SK-N-SH (cell line): ENCODE data around the gene DEPDC1B. TPM values are rescaled to one million over a fixed set of nuclear protein-coding genes. Genes with fewer than 3 reads are reported as not detected.

Experiments used
- CTCF ChIA-PET: fragments of 300-600, 350-600 bp; formaldehyde crosslinking; extraction: SDS; loops from one replicate; lab custom pipeline; 2021; lab: Yijun Ruan, JAX
- POLR2A ChIA-PET: fragments of 350-600 bp; sonication (Branson Sonifier 250); formaldehyde crosslinking; extraction: SDS; loops from one replicate; lab custom pipeline; 2020; ENCODE audit warnings: antibody characterized with exemption, inconsistent platforms; lab: Yijun Ruan, JAX
- DNase-seq: peaks from one replicate; pipeline ENCODE4 v3.0.0; 2012
- H2AFZ ChIP-seq: fragments of 200-600 bp; sonication (generic); 2 replicates; pipeline ENCODE4 v1.8.1; 2016; ENCODE audit warnings: antibody characterized with exemption, mild to moderate bottlenecking, low read depth
- H3F3A ChIP-seq: fragments of 200-600 bp; sonication (generic); replicated peaks from 2 replicates; pipeline ENCODE3; 2016; ENCODE audit warnings: antibody characterized with exemption, mild to moderate bottlenecking; ENCODE audit not compliant: insufficient read depth
- H3K27ac ChIP-seq, 2 experiments: fragments of 200-500 bp in 1 of 2; fragments of 200-600 bp in 1 of 2; sonication (Bioruptor generic) in 1 of 2; sonication (generic), shearing (Covaris generic) in 1 of 2; 2 replicates each; pipeline versions ENCODE4 v1.5.1 to v1.6.1; 2014 to 2016; ENCODE audit warnings: low read depth in 2 of 2, inconsistent platforms in 1 of 2, low read length in 1 of 2, mild to moderate bottlenecking in 1 of 2, mixed read lengths in 1 of 2
- H3K27me3 ChIP-seq: fragments of 200-600 bp; sonication (generic), shearing (Covaris generic); 2 replicates; pipeline ENCODE4 v1.6.1; 2016; ENCODE audit warnings: mixed run types; ENCODE audit not compliant: insufficient read depth
- H3K36me3 ChIP-seq, 2 experiments: fragments of 200-500 bp in 1 of 2; fragments of 200-600 bp in 1 of 2; sonication (Bioruptor generic) in 1 of 2; sonication (generic) in 1 of 2; replicated peaks in 1 of 2; 2 replicates each; pipeline versions ENCODE3 to v1.5.1; 2014 to 2016; ENCODE audit warnings: low read length in 1 of 2, mild to moderate bottlenecking in 1 of 2; ENCODE audit not compliant: insufficient read depth in 2 of 2, control insufficient read depth in 1 of 2
- H3K4me1 ChIP-seq, 2 experiments: fragments of 200-500 bp in 1 of 2; fragments of 200-600 bp in 1 of 2; sonication (Bioruptor generic) in 1 of 2; sonication (generic), shearing (Covaris generic) in 1 of 2; 2 replicates each; pipeline versions ENCODE4 v1.5.1 to v1.6.1; 2014 to 2016; ENCODE audit warnings: low read depth in 1 of 2, low read length in 1 of 2, mixed run types in 1 of 2; ENCODE audit not compliant: insufficient read depth in 2 of 2, control insufficient read depth in 1 of 2
- H3K4me2 ChIP-seq: fragments of 200-600 bp; sonication (generic), shearing (Covaris generic); 2 replicates; pipeline ENCODE4 v1.6.1; 2017; ENCODE audit warnings: mixed run types
- H3K4me3 ChIP-seq, 2 experiments: fragments of 200-500 bp in 1 of 2; fragments of 200-600 bp in 1 of 2; sonication (Bioruptor generic) in 1 of 2; sonication (generic), shearing (Covaris generic) in 1 of 2; 2 replicates each; pipeline versions ENCODE4 v1.5.1 to v1.8.1; 2014 to 2016; ENCODE audit warnings: low read depth in 2 of 2, inconsistent platforms in 1 of 2, low read length in 1 of 2, mild to moderate bottlenecking in 1 of 2, mixed read lengths in 1 of 2, moderate library complexity in 1 of 2
- H3K79me2 ChIP-seq: fragments of 200-600 bp; sonication (generic); 2 replicates; pipeline ENCODE4 v1.8.1; 2017; ENCODE audit warnings: mild to moderate bottlenecking; ENCODE audit not compliant: insufficient read depth
- H3K9ac ChIP-seq: fragments of 200-600 bp; sonication (generic); 2 replicates; pipeline ENCODE4 v1.6.1; 2017; ENCODE audit warnings: mixed run types
- H3K9me2 ChIP-seq: fragments of 200-600 bp; sonication (generic); 2 replicates; pipeline ENCODE4 v1.6.1; 2017; ENCODE audit warnings: mixed run types
- H3K9me3 ChIP-seq: fragments of 200-600 bp; sonication (generic); 2 replicates; pipeline ENCODE4 v1.6.1; 2017; ENCODE audit warnings: mixed run types, mild to moderate bottlenecking, moderate library complexity
- H4K20me1 ChIP-seq: fragments of 200-600 bp; sonication (generic); 2 replicates; pipeline ENCODE4 v1.6.1; 2017; ENCODE audit warnings: mild to moderate bottlenecking, mixed run types; ENCODE audit not compliant: insufficient read depth
- CTCF ChIP-seq: fragments of 200-600 bp; sonication (generic); IDR thresholded peaks from 2 replicates; pipeline ENCODE4 v1.6.1; 2017; ENCODE audit warnings: antibody characterized with exemption, mild to moderate bottlenecking, moderate library complexity
- EP300 ChIP-seq, 2 experiments: IDR thresholded peaks; 2 replicates each; pipeline versions ENCODE4 v1.4.0 to v1.6.1; 2012; ENCODE audit warnings: borderline replicate concordance in 1 of 2, low read depth in 1 of 2, low read length in 1 of 2
- FOXJ3 ChIP-seq: sonication (generic); formaldehyde crosslinking; IDR thresholded peaks from 2 replicates; pipeline ENCODE4 v1.5.1; 2020; ENCODE audit warnings: mild to moderate bottlenecking, missing genetic modification reagents
- IRF3 ChIP-seq: fragments of 150-350 bp; IDR thresholded peaks from 2 replicates; pipeline ENCODE4 v1.6.1; 2016; ENCODE audit warnings: mild to moderate bottlenecking, low read depth, low read length
- NRF1 ChIP-seq: IDR thresholded peaks from 2 replicates; pipeline ENCODE4 v1.6.1; 2012; ENCODE audit warnings: low read depth, mild to moderate bottlenecking, low read length
- RCOR1 ChIP-seq: fragments of 150-350 bp; IDR thresholded peaks from 2 replicates; pipeline ENCODE4 v1.6.1; 2017; ENCODE audit warnings: antibody characterized with exemption, low read length
- REST ChIP-seq: IDR thresholded peaks from 2 replicates; pipeline ENCODE4 v1.6.1; 2012; ENCODE audit warnings: mild to moderate bottlenecking, low read depth, low read length, moderate library complexity
- RXRA ChIP-seq: IDR thresholded peaks from 2 replicates; pipeline ENCODE4 v1.4.0; 2012; ENCODE audit warnings: low read depth, mild to moderate bottlenecking, borderline replicate concordance
- SMC3 ChIP-seq: IDR thresholded peaks from 2 replicates; pipeline ENCODE4 v1.6.1; 2012; ENCODE audit warnings: low read depth, low read length, improper control_type of control experiment
- TAF1 ChIP-seq: IDR thresholded peaks from 2 replicates; pipeline ENCODE4 v1.6.1; 2012; ENCODE audit warnings: low read depth, mild to moderate bottlenecking, low read length, moderate library complexity, borderline replicate concordance
- TEAD4 ChIP-seq: IDR thresholded peaks from 2 replicates; pipeline ENCODE4 v1.4.0; 2012; ENCODE audit warnings: mild to moderate bottlenecking, borderline replicate concordance; ENCODE audit not compliant: insufficient read depth
- USF1 ChIP-seq: IDR thresholded peaks from 2 replicates; pipeline ENCODE4 v1.4.0; 2012; ENCODE audit warnings: low read depth, borderline replicate concordance
- ZBTB33 ChIP-seq: IDR thresholded peaks from 2 replicates; pipeline ENCODE4 v1.4.0; 2012; ENCODE audit warnings: low read depth, borderline replicate concordance
- WGBS: methylation state at CpG from one replicate; pipeline ENCODE4 v1.1.6; 2017; ENCODE audit warnings: low lambda C conversion rate; 5-methylcytosine and 5-hydroxymethylcytosine counted together
- polyA plus RNA-seq, 3 experiments: library from polyadenylated mRNA; depleted of rRNA; stranded (reverse); fragments of >200 nt; gene quantifications; 2 replicates each; pipeline ENCODE4 v1.2.3, GENCODE V29; 2012

The DEPDC1B gene
- polyA plus RNA-seq, 1 of the 3 experiments (the other 2 are of a cell fraction): 4.7 TPM

GRCh38 chr5:60685700-60686099 is 14.3 kb downstream of the DEPDC1B start:
- Histone ChIP-seq H2AFZ (no peak overlapping the region), H3K36me3 (no peaks in the 10 kb centered on the region), H3K4me1 (peaks cover 0 to 4% of the 10 kb centered on the region in 2 experiments; a peak in 1 of 4 replicates), H4K20me1 (no peaks in the 10 kb centered on the region), H3K9ac (no peak overlapping the region), H3K79me2 (peaks cover 56% of the 10 kb centered on the region), H3K9me3 (no peaks in the 10 kb centered on the region), H3K9me2 (no peaks in the 10 kb centered on the region), H3F3A (no peaks in the 10 kb centered on the region), H3K27ac (no peak overlapping the region), H3K27me3 (no peaks in the 10 kb centered on the region), H3K4me3 (no peak overlapping the region), H3K4me2 (no peak overlapping the region)
- ChIA-PET POLR2A (no interaction called here), CTCF (interaction anchor here (0.6 to 4.1 kb wide), 4 partner anchors 8 to 259 kb away, joined by 3 to 51 read pairs (median 12); partner anchors contain the start of genes DEPDC1B, ERCC8 and NDUFAF2)
- WGBS: 85% methylated on average over 2 of the region's 2 CpGs
- no peak for TF ChIP-seq USF1
- DNase-seq: no peak

GRCh38 chr5:60685028-60685427 is 14.9 kb downstream of the DEPDC1B start:
- Histone ChIP-seq H3K9me2 (no peaks in the 10 kb centered on the region), H3F3A (no peaks in the 10 kb centered on the region), H3K4me1 (peaks cover 0 to 4% of the 10 kb centered on the region in 2 experiments; a peak in 1 of 4 replicates), H3K4me2 (no peak overlapping the region), H3K9me3 (no peaks in the 10 kb centered on the region), H3K27ac (no peak overlapping the region), H3K4me3 (no peak overlapping the region), H3K36me3 (no peaks in the 10 kb centered on the region), H3K27me3 (no peaks in the 10 kb centered on the region), H3K9ac (no peak overlapping the region), H3K79me2 (peaks cover 51% of the 10 kb centered on the region), H2AFZ (no peak overlapping the region), H4K20me1 (no peaks in the 10 kb centered on the region)
- ChIA-PET CTCF (interaction anchor here (2.4 kb wide), 1 partner anchor 14 kb away, joined by 12 read pairs; the partner anchor contains the start of gene DEPDC1B), POLR2A (no interaction called here)
- DNase-seq: no peak
- WGBS: 94% methylated on average over 6 of the region's 6 CpGs
- TF ChIP-seq SMC3 (no peak), EP300 (IDR thresholded peaks at IDR 0.05; ENCODE audit: borderline replicate concordance in 1 of 2, low read depth in 1 of 2, low read length in 1 of 2) (no peak), NRF1 (no peak), RCOR1 (no peak), RXRA (no peak), REST (no peak), TEAD4 (no peak), TAF1 (no peak), CTCF (no peak), IRF3 (no peak), FOXJ3 (CRISPR knock-in tag) (no peak), ZBTB33 (no peak), USF1 (no peak)
